Measurements from ENCODE around the gene GPR62. TPM values are rescaled to one million over a fixed set of nuclear protein-coding genes. Genes with fewer than 3 reads are reported as not detected.

Gene GPR62
- polyA plus RNA-seq, 3 donors = not detected

DNA sequence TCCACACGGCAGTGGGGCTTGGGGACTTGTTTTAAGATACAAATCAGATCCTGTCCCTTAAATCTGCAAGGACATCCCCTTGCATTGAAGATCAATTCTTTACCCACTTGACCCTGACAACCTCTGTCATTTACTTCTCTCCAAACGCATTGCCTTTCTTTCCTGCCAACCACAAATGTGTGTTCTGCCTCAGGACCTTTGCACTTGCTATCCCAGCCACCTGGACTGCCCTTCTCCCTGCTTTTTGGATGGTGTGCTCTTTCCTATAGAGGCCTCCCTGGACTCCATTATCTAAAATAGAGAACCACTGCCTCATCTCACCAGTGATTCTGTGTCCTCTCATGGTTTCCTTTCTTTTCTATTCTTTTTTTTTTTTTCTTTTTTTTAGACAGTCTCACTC lies 42.0 kb downstream of the GPR62 start:
- intact Hi-C loops (cut with micrococcal nuclease) = loop anchor here in 1 of 2 donors (5.0 kb wide), 1 partner anchor 55 kb away; no protein-coding TSS in a partner anchor
- Histone ChIP-seq H3K36me3 (replicated peaks in 1 of 2; ENCODE audit: control insufficient read depth in 1 of 2, insufficient read depth in 2 of 2, low read length in 2 of 2) (peaks cover 24 to 27% of the 10 kb centered on the region in 2 donors), H3K9ac (ENCODE audit: insufficient read depth, low read length, poor library complexity, severe bottlenecking) (no peak overlapping the region), H3K27ac (ENCODE audit: low read depth in 1 of 2, low read length in 2 of 2) (no peak overlapping the region), H4K20me1 (ENCODE audit: insufficient read depth, low read length) (peaks cover 29% of the 10 kb centered on the region), H3K9me3 (replicated peaks in 1 of 2; ENCODE audit: control insufficient read depth in 1 of 2, insufficient read depth in 1 of 2, low read length in 2 of 2) (no peaks in the 10 kb centered on the region), H3K4me2 (replicated peaks; ENCODE audit: extremely low read depth, low read length, poor library complexity, severe bottlenecking) (no peak overlapping the region), H2AFZ (ENCODE audit: insufficient read depth, low read depth, low read length, poor library complexity, severe bottlenecking) (peak overlapping the region; percentile 16), H3K4me1 (ENCODE audit: control insufficient read depth in 1 of 2, insufficient read depth in 2 of 2, low read length in 2 of 2) (peaks cover 17 to 24% of the 10 kb centered on the region in 2 donors), H3K79me2 (ENCODE audit: insufficient read depth, low read length) (peaks cover 24% of the 10 kb centered on the region), H3K4me3 (replicated peaks in 1 of 3; ENCODE audit: low read depth in 2 of 3, low read length in 3 of 3) (no peak overlapping the region), H3K27me3 (ENCODE audit: control insufficient read depth in 2 of 2, insufficient read depth in 2 of 2, low read length in 2 of 2) (no peaks in the 10 kb centered on the region)
- H3K27me3 Mint-ChIP-seq (ENCODE audit: low read depth in 3 of 3) = peaks cover 2 to 3% (median 2%) of the 10 kb centered on the region in 3 donors
- H3K4me3 Mint-ChIP-seq = no peak overlapping the region
- H3K9me3 Mint-ChIP-seq = no peaks in the 10 kb centered on the region
- peaks cover 28% of the 10 kb centered on the region for H3K4me1 Mint-ChIP-seq
- WGBS (ENCODE audit: insufficient coverage) = 79% methylated on average over 2 of the region's 2 CpGs
- H3K36me3 Mint-ChIP-seq = peaks cover 17 to 29% of the 10 kb centered on the region in 2 donors
- H3K27ac Mint-ChIP-seq = no peak overlapping the region
- TF ChIP-seq CTCF (IDR thresholded peaks at IDR 0.05) = no peak
- DNase-seq = no peak

- H3K36me3 ChIP-seq (replicated peaks in 1 of 2; ENCODE audit: control insufficient read depth in 1 of 2, insufficient read depth in 2 of 2, low read length in 2 of 2) = peaks cover 17 to 18% of the 10 kb centered on the region in 2 donors
- H3K4me3 ChIP-seq (replicated peaks in 1 of 3; ENCODE audit: low read depth in 2 of 3, low read length in 3 of 3) = no peak overlapping the region
- intact Hi-C loops (cut with micrococcal nuclease) = loop anchor here in 1 of 2 donors (5.0 kb wide), 1 partner anchor 54 kb away; no protein-coding TSS in a partner anchor
- peaks cover 14 to 20% of the 10 kb centered on the region in 2 donors for H3K36me3 Mint-ChIP-seq
- H4K20me1 ChIP-seq (ENCODE audit: insufficient read depth, low read length) = peaks cover 20% of the 10 kb centered on the region
- H3K4me1 ChIP-seq (ENCODE audit: control insufficient read depth in 1 of 2, insufficient read depth in 2 of 2, low read length in 2 of 2) = peaks cover 17 to 24% of the 10 kb centered on the region in 2 donors
- no peak overlapping the region for H3K27ac Mint-ChIP-seq
- WGBS (ENCODE audit: insufficient coverage) = 91% methylated on average over 4 of the region's 7 CpGs
- no peaks in the 10 kb centered on the region for H3K9me3 Mint-ChIP-seq
- no peak overlapping the region for H3K4me2 ChIP-seq (replicated peaks; ENCODE audit: extremely low read depth, low read length, poor library complexity, severe bottlenecking)
- peaks cover 2 to 7% (median 2%) of the 10 kb centered on the region in 3 donors for H3K27me3 Mint-ChIP-seq (ENCODE audit: low read depth in 3 of 3)
- no peak for DNase-seq
- H3K9ac ChIP-seq (ENCODE audit: insufficient read depth, low read length, poor library complexity, severe bottlenecking) = no peak overlapping the region
- no peak for TF ChIP-seq CTCF (IDR thresholded peaks at IDR 0.05)
- H3K4me1 Mint-ChIP-seq = peaks cover 25% of the 10 kb centered on the region
- no peaks in the 10 kb centered on the region for H3K27me3 ChIP-seq (ENCODE audit: control insufficient read depth in 2 of 2, insufficient read depth in 2 of 2, low read length in 2 of 2)
- H3K79me2 ChIP-seq (ENCODE audit: insufficient read depth, low read length) = peaks cover 19% of the 10 kb centered on the region
- no peak overlapping the region for H3K27ac ChIP-seq (ENCODE audit: low read depth in 1 of 2, low read length in 2 of 2)
- no peak overlapping the region for H2AFZ ChIP-seq (ENCODE audit: insufficient read depth, low read depth, low read length, poor library complexity, severe bottlenecking)
- no peak overlapping the region for H3K4me3 Mint-ChIP-seq
- no peaks in the 10 kb centered on the region for H3K9me3 ChIP-seq (replicated peaks in 1 of 2; ENCODE audit: control insufficient read depth in 1 of 2, insufficient read depth in 1 of 2, low read length in 2 of 2)
These were observed 42.9 kb downstream of the GPR62 start for GRCh38 chr3:51997935-51998596.
